Measurements from ENCODE around the gene DOK3.
"Not testable (repeated sequence)": the region's sequence is repeated elsewhere in the genome, so short reads cannot be mapped to it uniquely, and the experiment has no call there.

DOK3 gene

GRCh38 chr5:177487975-177488374 is 21.7 kb downstream of the DOK3 start:
- peaks cover 90% of the 10 kb centered on the region for H3K36me3 ChIP-seq (ENCODE audit: control insufficient read depth, insufficient read depth, low read length)
- no peak overlapping the region for H3K27ac ChIP-seq (ENCODE audit: low read depth, low read length)
- peaks cover 4% of the 10 kb centered on the region for H3K4me1 ChIP-seq (ENCODE audit: control insufficient read depth, insufficient read depth, low read length)
- H3K9ac ChIP-seq (ENCODE audit: low read length), result no peak overlapping the region
- H3K9me3 ChIP-seq (ENCODE audit: control insufficient read depth, insufficient read depth, low read depth, low read length), result no peaks in the 10 kb centered on the region
- H3K4me3 ChIP-seq (ENCODE audit: low read depth, low read length), result no peak overlapping the region
- H3K27me3 ChIP-seq (ENCODE audit: control insufficient read depth, insufficient read depth, low read length), result no peaks in the 10 kb centered on the region

GRCh38 chr5:177487144-177487543 is 22.5 kb downstream of the DOK3 start:
- H3K27ac ChIP-seq (ENCODE audit: low read depth, low read length), result no peak overlapping the region
- peaks cover 4% of the 10 kb centered on the region for H3K4me1 ChIP-seq (ENCODE audit: control insufficient read depth, insufficient read depth, low read length)
- no peak overlapping the region for H3K9ac ChIP-seq (ENCODE audit: low read length)
- peaks cover 89% of the 10 kb centered on the region for H3K36me3 ChIP-seq (ENCODE audit: control insufficient read depth, insufficient read depth, low read length)
- no peaks in the 10 kb centered on the region for H3K9me3 ChIP-seq (ENCODE audit: control insufficient read depth, insufficient read depth, low read depth, low read length)
- no peaks in the 10 kb centered on the region for H3K27me3 ChIP-seq (ENCODE audit: control insufficient read depth, insufficient read depth, low read length)
- no peak overlapping the region for H3K4me3 ChIP-seq (ENCODE audit: low read depth, low read length)

- H3K4me3 ChIP-seq (ENCODE audit: low read depth, low read length), result no peak overlapping the region
- H3K4me1 ChIP-seq (ENCODE audit: control insufficient read depth, insufficient read depth, low read length), result peaks cover 3% of the 10 kb centered on the region
- peaks cover 92% of the 10 kb centered on the region for H3K36me3 ChIP-seq (ENCODE audit: control insufficient read depth, insufficient read depth, low read length)
- no peaks in the 10 kb centered on the region for H3K27me3 ChIP-seq (ENCODE audit: control insufficient read depth, insufficient read depth, low read length)
- no peak overlapping the region for H3K9ac ChIP-seq (ENCODE audit: low read length)
- H3K9me3 ChIP-seq (ENCODE audit: control insufficient read depth, insufficient read depth, low read depth, low read length), result no peaks in the 10 kb centered on the region
- no peak overlapping the region for H3K27ac ChIP-seq (ENCODE audit: low read depth, low read length)
Observed at GRCh38 chr5:177486256-177486655, 23.4 kb downstream of the DOK3 start.

GRCh38 chr5:177485753-177486152 is 23.9 kb downstream of the DOK3 start:
- not testable (repeated sequence) for H3K27me3 ChIP-seq (ENCODE audit: control insufficient read depth, insufficient read depth, low read length); H3K4me1 ChIP-seq (ENCODE audit: control insufficient read depth, insufficient read depth, low read length); H3K9ac ChIP-seq (ENCODE audit: low read length); H3K27ac ChIP-seq (ENCODE audit: low read depth, low read length); H3K9me3 ChIP-seq (ENCODE audit: control insufficient read depth, insufficient read depth, low read depth, low read length); H3K4me3 ChIP-seq (ENCODE audit: low read depth, low read length)
- H3K36me3 ChIP-seq (ENCODE audit: control insufficient read depth, insufficient read depth, low read length), result peaks cover 87% of the 10 kb centered on the region

- H3K9me3 ChIP-seq (ENCODE audit: control insufficient read depth, insufficient read depth, low read depth, low read length), result no peaks in the 10 kb centered on the region
- H3K4me3 ChIP-seq (ENCODE audit: low read depth, low read length), result no peak overlapping the region
- H3K4me1 ChIP-seq (ENCODE audit: control insufficient read depth, insufficient read depth, low read length), result no peaks in the 10 kb centered on the region
- H3K27ac ChIP-seq (ENCODE audit: low read depth, low read length), result no peak overlapping the region
- peaks cover 81% of the 10 kb centered on the region for H3K36me3 ChIP-seq (ENCODE audit: control insufficient read depth, insufficient read depth, low read length)
- H3K27me3 ChIP-seq (ENCODE audit: control insufficient read depth, insufficient read depth, low read length), result no peaks in the 10 kb centered on the region
- H3K9ac ChIP-seq (ENCODE audit: low read length), result peak overlapping the region; percentile 3
Observed at GRCh38 chr5:177484902-177485549, 24.6 kb downstream of the DOK3 start.

GRCh38 chr5:177483994-177484901 is 25.4 kb downstream of the DOK3 start:
- peaks cover 77% of the 10 kb centered on the region for H3K36me3 ChIP-seq (ENCODE audit: control insufficient read depth, insufficient read depth, low read length)
- H3K9me3 ChIP-seq (ENCODE audit: control insufficient read depth, insufficient read depth, low read depth, low read length), result no peaks in the 10 kb centered on the region
- H3K4me1 ChIP-seq (ENCODE audit: control insufficient read depth, insufficient read depth, low read length), result no peaks in the 10 kb centered on the region
- peak overlapping the region; percentile 3 for H3K9ac ChIP-seq (ENCODE audit: low read length)
- no peak overlapping the region for H3K4me3 ChIP-seq (ENCODE audit: low read depth, low read length)
- no peaks in the 10 kb centered on the region for H3K27me3 ChIP-seq (ENCODE audit: control insufficient read depth, insufficient read depth, low read length)
- H3K27ac ChIP-seq (ENCODE audit: low read depth, low read length), result no peak overlapping the region

GRCh38 chr5:177483042-177483441 is 26.6 kb downstream of the DOK3 start:
- H3K4me3 ChIP-seq (ENCODE audit: low read depth, low read length), result no peak overlapping the region
- H3K36me3 ChIP-seq (ENCODE audit: control insufficient read depth, insufficient read depth, low read length), result peaks cover 67% of the 10 kb centered on the region
- H3K4me1 ChIP-seq (ENCODE audit: control insufficient read depth, insufficient read depth, low read length), result 0 out of 2 replicates have a peak, but pooled peaks cover 1% of the 10 kb centered on the region
- H3K27me3 ChIP-seq (ENCODE audit: control insufficient read depth, insufficient read depth, low read length), result no peaks in the 10 kb centered on the region
- H3K27ac ChIP-seq (ENCODE audit: low read depth, low read length), result no peak overlapping the region
- no peak overlapping the region for H3K9ac ChIP-seq (ENCODE audit: low read length)
- H3K9me3 ChIP-seq (ENCODE audit: control insufficient read depth, insufficient read depth, low read depth, low read length), result no peaks in the 10 kb centered on the region

- Histone ChIP-seq H3K36me3 (ENCODE audit: control insufficient read depth, insufficient read depth, low read length) (peaks cover 60% of the 10 kb centered on the region), H3K4me3 (ENCODE audit: low read depth, low read length) (no peak overlapping the region), H3K27ac (ENCODE audit: low read depth, low read length) (no peak overlapping the region), H3K9ac (ENCODE audit: low read length) (no peak overlapping the region), H3K27me3 (ENCODE audit: control insufficient read depth, insufficient read depth, low read length) (no peaks in the 10 kb centered on the region), H3K9me3 (ENCODE audit: control insufficient read depth, insufficient read depth, low read depth, low read length) (no peaks in the 10 kb centered on the region), H3K4me1 (ENCODE audit: control insufficient read depth, insufficient read depth, low read length) (0 out of 2 replicates have a peak, but pooled peaks cover 2% of the 10 kb centered on the region)
Observed at GRCh38 chr5:177482359-177482795, 27.2 kb downstream of the DOK3 start.

- Histone ChIP-seq H3K9me3 (ENCODE audit: control insufficient read depth, insufficient read depth, low read depth, low read length) (no peaks in the 10 kb centered on the region), H3K27me3 (ENCODE audit: control insufficient read depth, insufficient read depth, low read length) (no peaks in the 10 kb centered on the region), H3K36me3 (ENCODE audit: control insufficient read depth, insufficient read depth, low read length) (peaks cover 37% of the 10 kb centered on the region), H3K4me1 (ENCODE audit: control insufficient read depth, insufficient read depth, low read length) (peaks cover 21% of the 10 kb centered on the region), H3K4me3 (ENCODE audit: low read depth, low read length) (no peak overlapping the region), H3K27ac (ENCODE audit: low read depth, low read length) (no peak overlapping the region), H3K9ac (ENCODE audit: low read length) (no peak overlapping the region)
Observed at GRCh38 chr5:177479774-177480173, 29.9 kb downstream of the DOK3 start.

GRCh38 chr5:177478711-177479646 is 30.6 kb downstream of the DOK3 start:
- no peak overlapping the region for H3K4me3 ChIP-seq (ENCODE audit: low read depth, low read length)
- no peaks in the 10 kb centered on the region for H3K27me3 ChIP-seq (ENCODE audit: control insufficient read depth, insufficient read depth, low read length)
- no peak overlapping the region for H3K9ac ChIP-seq (ENCODE audit: low read length)
- H3K4me1 ChIP-seq (ENCODE audit: control insufficient read depth, insufficient read depth, low read length), result peaks cover 29% of the 10 kb centered on the region
- peaks cover 29% of the 10 kb centered on the region for H3K36me3 ChIP-seq (ENCODE audit: control insufficient read depth, insufficient read depth, low read length)
- H3K27ac ChIP-seq (ENCODE audit: low read depth, low read length), result no peak overlapping the region
- no peaks in the 10 kb centered on the region for H3K9me3 ChIP-seq (ENCODE audit: control insufficient read depth, insufficient read depth, low read depth, low read length)

Measured in HUES6 (cell line).